ENCODE results near the gene MLYCD.

- TF ChIP-seq POLR2A (IDR thresholded peaks at IDR 0.05): no peak
- TF ChIP-seq CTCF (IDR thresholded peaks at IDR 0.05): no peak
These were observed 46.1 kb upstream of the MLYCD start for GRCh38 chr16:83852774-83853173.

Data from ovary (tissue), 3 donors.